ENCODE measurements around the gene GIPC3.

DNA sequence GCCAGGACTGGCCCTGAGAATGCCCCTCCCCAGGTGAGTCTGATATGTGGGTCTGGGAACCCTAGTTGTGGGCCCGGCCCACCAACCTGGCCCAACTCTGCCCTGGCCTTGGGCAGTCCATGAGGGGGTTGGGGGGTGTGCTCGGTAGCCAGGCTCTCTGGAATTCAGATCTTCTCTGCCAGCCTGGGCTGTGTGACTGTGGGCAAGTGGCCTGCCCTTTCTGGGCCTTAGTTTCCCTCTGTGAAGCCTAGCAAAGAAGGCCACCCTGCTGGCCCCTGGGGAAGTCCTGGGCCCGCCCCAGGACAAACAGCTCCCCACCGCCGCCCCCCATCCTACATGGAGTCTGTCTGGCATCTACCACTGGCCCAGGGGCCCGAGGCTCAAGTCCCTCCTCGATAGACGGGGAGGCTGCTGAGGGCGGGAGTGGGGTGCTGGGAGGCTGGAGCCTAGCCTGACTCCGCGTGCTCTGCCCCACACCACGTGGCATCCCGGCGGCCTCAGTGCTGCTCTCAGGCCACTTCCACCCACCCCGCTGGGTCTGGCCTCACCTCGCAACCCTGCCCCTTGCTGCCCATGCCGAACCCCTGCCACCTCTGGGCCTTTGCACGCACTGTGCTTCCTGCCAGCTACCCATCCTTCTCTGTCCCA lies 29.7 kb downstream of the GIPC3 start:
- TF ChIP-seq, protein P1, sequence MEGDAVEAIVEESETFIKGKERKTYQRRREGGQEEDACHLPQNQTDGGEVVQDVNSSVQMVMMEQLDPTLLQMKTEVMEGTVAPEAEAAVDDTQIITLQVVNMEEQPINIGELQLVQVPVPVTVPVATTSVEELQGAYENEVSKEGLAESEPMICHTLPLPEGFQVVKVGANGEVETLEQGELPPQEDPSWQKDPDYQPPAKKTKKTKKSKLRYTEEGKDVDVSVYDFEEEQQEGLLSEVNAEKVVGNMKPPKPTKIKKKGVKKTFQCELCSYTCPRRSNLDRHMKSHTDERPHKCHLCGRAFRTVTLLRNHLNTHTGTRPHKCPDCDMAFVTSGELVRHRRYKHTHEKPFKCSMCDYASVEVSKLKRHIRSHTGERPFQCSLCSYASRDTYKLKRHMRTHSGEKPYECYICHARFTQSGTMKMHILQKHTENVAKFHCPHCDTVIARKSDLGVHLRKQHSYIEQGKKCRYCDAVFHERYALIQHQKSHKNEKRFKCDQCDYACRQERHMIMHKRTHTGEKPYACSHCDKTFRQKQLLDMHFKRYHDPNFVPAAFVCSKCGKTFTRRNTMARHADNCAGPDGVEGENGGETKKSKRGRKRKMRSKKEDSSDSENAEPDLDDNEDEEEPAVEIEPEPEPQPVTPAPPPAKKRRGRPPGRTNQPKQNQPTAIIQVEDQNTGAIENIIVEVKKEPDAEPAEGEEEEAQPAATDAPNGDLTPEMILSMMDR (IDR thresholded peaks at IDR 0.05), result no peak
- TF ChIP-seq POLR2A (IDR thresholded peaks at IDR 0.05), result no peak
